EH (cell line): ENCODE results near the gene MAPK8IP1.
"Not testable (repeated sequence)": the region's sequence is repeated elsewhere in the genome, so short reads cannot be mapped to it uniquely, and the experiment has no call there.

Experiments used
- DNase-seq: peaks from one replicate; pipeline ENCODE4 v3.0.0-alpha.2; 2015; ENCODE audit warnings: low read depth

The MAPK8IP1 gene

GRCh38 chr11:45885274-45885920 is at the start of gene MAPK8IP1:
TSS of gene MAPK8IP1 (plus strand) at chr11:45885651. CDS start at chr11:45885821, 170 bp downstream.
- peak; percentile 52 for DNase-seq

- DNase-seq = no peak
Observed at GRCh38 chr11:45839204-45839603, 46.2 kb upstream of the MAPK8IP1 start.

GRCh38 chr11:45840251-45840650 is 45.2 kb upstream of the MAPK8IP1 start:
- DNase-seq = not testable (repeated sequence)

GRCh38 chr11:45843158-45843924 is 42.1 kb upstream of the MAPK8IP1 start:
- peak; percentile 84 for DNase-seq

GRCh38 chr11:45844822-45845578 is 40.5 kb upstream of the MAPK8IP1 start:
- DNase-seq = no peak

GRCh38 chr11:45846174-45846675 is 39.2 kb upstream of the MAPK8IP1 start:
- DNase-seq = no peak

- DNase-seq = peak; percentile 97
Observed at GRCh38 chr11:45846974-45847910, 38.2 kb upstream of the MAPK8IP1 start, which contains the start of gene CRY2. TSS of gene CRY2 (plus strand) at chr11:45847475. CDS start at chr11:45847491, 16 bp downstream.

GRCh38 chr11:45847911-45848316 is 37.5 kb upstream of the MAPK8IP1 start:
- DNase-seq = peak; percentile 72

- DNase-seq = no peak
Observed at GRCh38 chr11:45848654-45849081, 36.8 kb upstream of the MAPK8IP1 start.

- peak; percentile 64 for DNase-seq
Observed at GRCh38 chr11:45850446-45850845, 35.0 kb upstream of the MAPK8IP1 start.

- no peak for DNase-seq
Observed at GRCh38 chr11:45851228-45851627, 34.2 kb upstream of the MAPK8IP1 start.

GRCh38 chr11:45852018-45852711 is 33.3 kb upstream of the MAPK8IP1 start:
- DNase-seq = no peak

- DNase-seq = no peak
Observed at GRCh38 chr11:45852712-45853101, 32.7 kb upstream of the MAPK8IP1 start.

GRCh38 chr11:45853332-45854219 is 31.9 kb upstream of the MAPK8IP1 start:
- no peak for DNase-seq

- DNase-seq = no peak
Observed at GRCh38 chr11:45855308-45855707, 30.1 kb upstream of the MAPK8IP1 start.

GRCh38 chr11:45856044-45856468 is 29.4 kb upstream of the MAPK8IP1 start:
- peak; percentile 85 for DNase-seq

- DNase-seq = peak; percentile 93
Observed at GRCh38 chr11:45857961-45858474, 27.4 kb upstream of the MAPK8IP1 start.

- DNase-seq = no peak
Observed at GRCh38 chr11:45858751-45859398, 26.6 kb upstream of the MAPK8IP1 start.

GRCh38 chr11:45859661-45860140 is 25.8 kb upstream of the MAPK8IP1 start:
- DNase-seq = peak; percentile 99
